ENCODE measurements around the gene PIP4P1.
"Not testable (repeated sequence)": the region's sequence is repeated elsewhere in the genome, so short reads cannot be mapped to it uniquely, and the experiment has no call there.

The PIP4P1 gene

DNA sequence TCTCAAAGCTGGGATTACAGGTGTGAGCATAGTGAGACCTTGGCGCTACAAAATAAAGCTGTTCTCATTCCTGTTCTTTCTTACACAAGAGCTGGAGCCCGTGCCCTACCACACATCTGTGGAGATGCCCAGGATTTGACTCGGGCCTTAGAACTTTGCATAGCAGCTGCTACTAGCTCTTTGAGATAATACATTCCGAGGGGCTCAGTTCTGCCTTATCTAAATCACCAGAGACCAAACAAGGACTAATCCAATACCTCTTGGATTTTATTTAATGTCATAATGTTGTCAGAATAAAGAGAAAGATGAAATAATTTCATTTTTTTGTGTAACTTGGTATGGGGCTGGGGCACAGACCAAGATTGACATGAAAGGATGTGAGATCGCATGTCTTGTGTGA lies 15.5 kb upstream of the PIP4P1 start:
- no peak for DNase-seq

DNA sequence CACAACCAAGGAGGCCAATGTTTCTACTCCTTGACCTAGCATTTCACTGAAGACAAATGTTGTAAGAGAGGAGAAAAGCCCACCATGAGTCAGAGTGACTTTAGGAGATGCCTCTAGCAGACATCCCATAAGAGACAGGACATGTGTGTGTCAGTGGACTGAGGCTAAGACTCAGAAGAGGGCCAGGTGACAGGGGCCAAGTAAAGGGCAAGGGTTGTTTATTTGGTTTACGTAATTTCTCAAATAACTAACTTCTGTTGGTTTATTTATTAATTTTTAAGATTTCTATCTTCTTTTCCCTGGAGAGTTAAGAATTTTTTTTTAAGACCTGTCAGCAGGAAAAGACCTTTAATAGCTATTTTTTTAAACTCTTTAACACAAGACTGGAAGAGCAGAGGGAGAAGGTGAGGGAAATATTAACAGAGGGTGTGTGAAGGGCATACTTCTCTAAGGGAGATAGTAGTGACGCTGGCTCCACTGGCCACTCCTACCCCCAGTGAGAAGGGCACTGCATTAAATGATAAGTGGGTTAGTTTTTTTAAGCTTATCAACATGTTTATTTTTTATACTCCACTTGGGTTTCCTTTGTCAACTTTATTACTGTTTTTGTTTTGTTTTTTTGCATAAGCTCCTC lies 11.4 kb upstream of the PIP4P1 start:
- no peak for DNase-seq

DNA sequence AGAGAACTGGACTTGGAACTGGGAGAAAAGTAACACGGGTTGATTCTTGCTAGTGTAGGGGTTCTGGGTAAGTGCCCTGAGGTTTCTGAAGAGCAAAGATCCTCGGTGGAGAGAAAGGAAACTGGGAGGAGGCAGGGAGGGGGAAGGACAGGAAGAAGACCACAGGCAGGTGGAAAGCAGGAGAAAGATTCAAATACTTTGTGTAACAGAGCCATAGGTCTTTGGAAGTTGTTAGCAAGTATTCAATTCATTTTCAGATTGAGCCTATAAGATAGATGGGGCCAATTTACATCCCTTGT lies 9.3 kb upstream of the PIP4P1 start:
- DNase-seq = no peak

DNA sequence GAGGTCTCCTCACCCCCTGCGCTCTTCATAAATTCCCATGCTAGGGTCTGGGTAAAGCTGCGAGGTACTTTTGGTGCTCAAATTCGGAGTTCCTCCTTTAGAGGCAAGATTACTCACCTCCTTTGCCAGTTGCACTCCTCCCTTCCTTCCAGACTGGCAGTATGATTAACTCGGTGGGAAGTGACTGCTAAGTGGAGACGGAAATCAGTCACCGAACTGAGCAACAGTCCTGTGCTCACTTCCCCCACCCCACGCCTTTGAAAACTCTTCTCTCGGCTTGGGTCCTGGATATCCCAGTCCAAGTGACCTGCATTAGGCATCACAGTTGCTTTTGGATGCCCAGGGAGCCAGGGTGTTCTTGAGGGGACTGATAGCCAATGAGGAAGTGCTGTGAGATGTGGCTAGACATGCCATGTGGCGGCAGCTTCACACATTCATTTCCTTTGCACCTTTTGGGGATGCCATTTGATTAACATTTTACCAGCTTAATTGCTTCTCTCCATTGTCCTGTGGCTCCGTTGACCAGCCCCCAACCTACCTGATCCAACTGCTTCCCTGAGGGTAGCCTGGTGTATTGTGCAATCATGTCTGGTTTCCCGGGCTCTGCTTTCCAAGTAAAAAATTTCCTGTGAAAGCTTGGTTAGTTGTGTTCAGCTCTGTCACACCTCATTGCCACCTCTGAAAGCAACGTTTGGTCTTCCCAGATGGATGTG lies 8.8 kb upstream of the PIP4P1 start:
- DNase-seq = peak; percentile 55

DNA sequence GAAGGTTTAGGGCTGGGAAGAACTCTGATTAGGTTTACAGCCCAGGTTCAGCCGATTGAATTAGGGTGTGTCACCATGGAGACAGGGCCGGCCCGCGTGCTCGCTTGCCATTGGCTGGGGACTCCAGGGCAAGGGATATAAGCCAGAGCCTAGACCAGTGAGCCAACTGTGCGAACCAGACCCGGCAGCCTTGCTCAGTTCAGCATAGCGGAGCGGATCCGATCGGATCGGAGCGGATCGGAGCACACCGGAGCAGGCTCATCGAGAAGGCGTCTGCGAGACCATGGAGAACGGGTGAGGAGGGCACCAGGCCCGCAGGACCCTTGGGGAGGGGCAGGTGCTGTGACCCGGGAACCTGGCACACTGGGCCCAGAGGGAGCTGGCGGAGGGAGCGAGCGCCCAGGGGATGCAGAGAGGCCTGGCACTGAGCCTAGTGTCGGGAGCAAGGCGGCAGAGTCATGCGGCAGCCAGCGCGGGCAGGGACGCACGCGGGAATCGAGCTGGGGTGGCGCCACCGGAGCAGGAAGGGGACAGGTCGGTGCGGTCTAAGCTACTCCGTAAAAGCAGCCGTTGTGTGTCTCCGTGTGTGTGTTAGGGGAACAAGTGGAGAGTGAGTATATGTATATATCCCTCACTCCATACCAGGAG lies 8.1 kb upstream of the PIP4P1 start, which contains the start of gene PNP:
Gene PNP, plus strand, starts transcription at position 165 of the 648 bp plus-strand sequence. Its CDS starts 119 bp downstream, at position 284.
- peak; percentile 85 for DNase-seq

DNA sequence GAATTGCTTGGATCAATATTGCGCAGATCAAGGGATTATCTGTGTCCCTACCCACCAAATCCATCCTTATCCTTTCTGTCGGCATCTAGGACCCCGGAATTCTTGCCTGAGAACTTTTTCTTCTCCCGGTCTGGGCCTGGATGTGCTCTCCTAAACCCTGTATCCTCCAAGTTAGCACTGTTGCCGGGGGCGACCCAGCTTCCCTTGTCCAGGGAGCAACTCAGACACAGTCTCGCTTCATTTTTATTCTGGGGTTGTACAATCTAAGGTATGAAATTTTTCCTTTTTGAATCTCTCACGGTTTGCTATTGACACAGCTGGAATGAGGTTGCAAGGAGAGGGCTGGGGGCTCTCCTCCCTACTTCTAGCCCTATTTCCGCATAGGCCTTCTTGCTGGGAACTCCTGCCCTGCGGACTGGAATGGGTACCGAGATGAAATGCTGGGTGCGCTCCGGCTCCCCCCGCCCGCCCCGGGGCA lies 7.6 kb upstream of the PIP4P1 start:
- DNase-seq = peak; percentile 6

DNA sequence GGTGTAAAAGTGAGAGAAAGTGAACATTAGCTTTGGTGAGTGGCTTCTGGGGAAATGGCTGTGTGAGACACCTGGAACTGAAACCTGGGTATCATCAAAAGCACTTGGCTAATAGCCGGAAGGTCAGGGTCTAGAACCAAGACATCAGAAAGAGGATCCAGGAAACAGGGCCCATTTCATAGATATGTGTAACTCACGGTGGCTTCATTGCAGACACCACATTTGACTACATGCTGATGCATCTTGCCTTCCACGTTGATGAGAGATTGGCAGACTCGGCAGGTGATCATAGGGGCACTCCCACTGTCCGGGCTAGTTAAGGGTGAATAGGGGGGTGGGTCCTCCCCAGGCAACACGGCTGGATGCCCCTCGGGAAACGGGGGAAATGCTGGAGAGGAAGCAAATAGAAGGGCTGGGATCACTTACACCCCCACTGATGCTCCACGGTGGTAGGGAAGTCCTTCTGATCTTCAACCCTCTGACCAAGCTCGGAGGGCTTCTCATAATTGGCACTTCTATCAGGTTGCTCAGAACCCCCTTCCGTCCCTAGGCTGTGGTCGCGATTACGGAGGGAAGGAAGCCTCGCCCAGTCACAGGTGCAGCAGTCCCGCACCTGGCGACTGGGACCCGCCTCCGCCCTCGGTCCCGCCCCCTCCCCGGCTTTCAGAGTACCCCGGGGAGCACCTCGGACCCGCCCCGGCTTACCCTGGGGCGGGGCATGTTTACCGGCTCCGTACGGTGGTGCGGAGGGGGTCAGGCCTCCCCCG lies 593 bp downstream of the PIP4P1 start:
- peak; percentile 3 for DNase-seq

DNA sequence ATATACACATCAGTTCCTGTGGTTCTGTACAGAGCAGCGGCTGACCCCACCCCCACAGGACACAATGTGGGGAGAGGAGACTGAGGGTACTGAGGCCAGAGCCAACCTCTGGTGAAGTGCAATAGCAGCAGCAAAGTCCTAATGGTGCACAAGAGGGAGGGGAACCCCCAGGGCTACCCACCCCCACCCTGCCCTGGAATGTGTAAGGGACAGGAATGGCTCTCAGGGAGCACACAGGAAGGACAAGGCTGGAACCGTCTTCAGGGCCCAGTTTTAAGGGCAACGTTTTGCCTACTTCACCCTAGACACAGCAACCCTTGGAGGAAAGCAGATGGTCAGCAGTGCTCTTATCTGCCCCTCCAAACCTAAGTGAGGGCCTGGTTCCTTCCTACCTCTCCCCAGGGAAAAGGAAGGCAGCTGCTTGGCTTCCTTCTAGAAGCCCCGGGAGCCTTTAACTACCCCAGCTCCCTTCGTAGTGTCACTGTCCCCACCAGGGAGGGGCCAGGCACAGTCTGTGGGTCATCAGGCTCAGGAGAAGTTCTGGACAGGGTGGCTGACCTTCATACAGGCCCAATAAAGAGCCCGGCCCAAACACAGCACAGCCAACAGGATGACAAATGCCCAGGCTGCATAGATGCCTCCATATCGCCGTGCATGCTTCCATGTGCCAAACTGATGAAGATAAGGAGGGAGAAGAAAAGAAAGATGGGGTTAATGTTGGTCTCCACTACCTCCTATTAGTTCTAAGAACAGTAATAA lies 3.0 kb downstream of the PIP4P1 start:
- DNase-seq = no peak

DNA sequence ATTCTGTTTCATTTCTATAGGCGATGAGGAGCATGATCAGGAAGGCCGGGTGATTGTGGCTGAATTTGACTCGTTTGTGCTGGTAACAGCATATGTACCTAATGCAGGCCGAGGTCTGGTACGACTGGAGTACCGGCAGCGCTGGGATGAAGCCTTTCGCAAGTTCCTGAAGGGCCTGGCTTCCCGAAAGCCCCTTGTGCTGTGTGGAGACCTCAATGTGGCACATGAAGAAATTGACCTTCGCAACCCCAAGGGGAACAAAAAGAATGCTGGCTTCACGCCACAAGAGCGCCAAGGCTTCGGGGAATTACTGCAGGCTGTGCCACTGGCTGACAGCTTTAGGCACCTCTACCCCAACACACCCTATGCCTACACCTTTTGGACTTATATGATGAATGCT lies 4.3 kb downstream of the PIP4P1 start:
- no peak for DNase-seq

DNA sequence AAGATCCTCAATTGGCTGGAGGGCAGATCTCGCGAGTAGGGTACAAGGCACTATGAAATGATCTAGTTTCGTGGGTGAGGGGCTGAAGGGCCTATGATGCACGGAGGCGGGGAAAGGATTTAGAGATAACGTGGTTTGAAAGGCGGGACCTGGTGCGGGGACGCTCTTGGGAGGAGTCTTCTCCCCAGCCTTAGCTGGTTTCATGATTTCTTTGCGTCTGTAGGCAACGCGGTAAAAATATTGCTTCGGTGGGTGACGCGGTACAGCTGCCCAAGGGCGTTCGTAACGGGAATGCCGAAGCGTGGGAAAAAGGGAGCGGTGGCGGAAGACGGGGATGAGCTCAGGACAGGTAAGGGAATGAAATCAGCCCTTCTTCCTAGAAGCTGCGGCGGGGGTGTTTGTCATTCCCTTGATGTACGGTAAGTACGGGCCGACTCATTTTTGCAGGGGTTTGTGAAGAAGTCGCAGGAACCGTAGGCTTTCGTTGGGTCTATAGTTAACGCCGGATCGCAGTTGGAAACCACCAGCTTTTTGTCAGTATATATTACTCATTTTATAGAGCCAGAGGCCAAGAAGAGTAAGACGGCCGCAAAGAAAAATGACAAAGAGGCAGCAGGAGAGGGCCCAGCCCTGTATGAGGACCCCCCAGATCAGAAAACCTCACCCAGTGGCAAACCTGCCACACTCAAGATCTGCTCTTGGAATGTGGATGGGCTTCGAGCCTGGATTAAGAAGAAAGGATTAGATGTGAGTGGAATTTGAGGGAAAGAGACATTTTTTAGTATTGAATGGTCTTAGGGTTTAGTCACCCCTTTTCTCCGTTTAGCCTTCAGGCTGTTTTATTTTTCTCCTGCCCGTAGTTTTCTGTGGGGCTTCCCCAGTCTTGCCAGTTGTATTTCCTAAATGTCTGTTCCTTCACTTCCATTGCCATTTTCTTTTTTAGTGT lies 5.6 kb downstream of the PIP4P1 start:
- DNase-seq = peak; percentile 17

DNA sequence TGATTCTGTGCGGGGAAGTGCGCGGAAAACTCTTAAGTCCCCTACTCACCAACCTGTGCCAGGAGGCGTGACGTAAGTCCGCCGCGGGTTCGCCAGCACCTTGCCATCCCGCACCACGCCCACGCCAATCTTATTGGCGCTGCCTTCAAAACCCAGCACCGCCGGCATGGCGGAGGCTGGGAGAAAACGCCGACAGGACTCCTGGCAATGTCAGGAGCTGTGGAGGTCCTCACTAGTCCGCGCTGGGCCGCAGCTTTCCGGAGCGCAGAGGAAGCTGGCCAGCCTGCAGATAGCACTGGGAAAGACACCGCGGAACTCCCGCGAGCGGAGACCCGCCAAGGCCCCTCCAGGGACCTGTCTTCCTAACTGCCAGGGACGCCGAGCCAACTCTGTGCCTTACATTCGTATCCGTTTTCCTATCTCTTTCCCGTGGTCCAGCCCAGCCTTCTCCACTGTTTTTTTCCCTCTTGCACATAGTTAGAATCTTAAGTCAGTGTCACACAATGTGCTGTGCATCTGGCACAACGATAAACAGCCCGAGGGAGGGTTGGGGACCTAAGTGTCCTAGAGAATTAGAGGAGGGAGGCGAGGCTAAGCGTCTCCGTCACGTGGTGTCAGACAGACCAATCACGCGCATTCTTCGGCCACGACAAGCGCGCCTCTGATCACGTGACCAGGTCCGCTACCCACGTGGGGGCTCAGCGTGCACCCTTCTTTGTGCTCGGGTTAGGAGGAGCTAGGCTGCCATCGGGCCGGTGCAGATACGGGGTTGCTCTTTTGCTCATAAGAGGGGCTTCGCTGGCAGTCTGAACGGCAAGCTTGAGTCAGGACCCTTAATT lies 6.5 kb downstream of the PIP4P1 start, which contains the start of the genes APEX1 and OSGEP:
Gene APEX1, plus strand, starts transcription at position 711 of the 839 bp plus-strand sequence. CDS start 420 bp downstream, outside the sequence.
Gene OSGEP, minus strand, starts transcription at position 297 of the 839 bp plus-strand sequence. Its CDS starts 129 bp downstream, at position 168.
- peak; percentile 99 for DNase-seq

DNA sequence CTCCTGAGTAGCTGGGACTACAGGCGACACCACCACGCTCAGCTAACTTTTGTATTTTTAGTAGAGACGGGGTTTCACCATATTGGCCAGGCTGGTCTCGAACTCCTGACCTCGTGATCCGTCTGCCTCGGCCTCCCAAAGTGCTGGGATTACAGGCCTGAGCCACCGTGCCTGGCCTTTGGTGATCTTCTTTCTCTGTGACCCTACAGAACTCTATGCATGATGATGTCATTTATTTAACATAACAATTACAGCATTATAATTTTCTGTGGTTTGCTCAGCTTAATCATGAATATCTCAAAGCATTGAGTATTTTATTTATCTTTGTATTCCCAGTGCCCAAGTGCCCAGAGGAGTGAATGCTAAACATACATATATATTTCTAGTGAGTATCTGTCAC lies 8.4 kb downstream of the PIP4P1 start:
- DNase-seq = not testable (repeated sequence)

DNA sequence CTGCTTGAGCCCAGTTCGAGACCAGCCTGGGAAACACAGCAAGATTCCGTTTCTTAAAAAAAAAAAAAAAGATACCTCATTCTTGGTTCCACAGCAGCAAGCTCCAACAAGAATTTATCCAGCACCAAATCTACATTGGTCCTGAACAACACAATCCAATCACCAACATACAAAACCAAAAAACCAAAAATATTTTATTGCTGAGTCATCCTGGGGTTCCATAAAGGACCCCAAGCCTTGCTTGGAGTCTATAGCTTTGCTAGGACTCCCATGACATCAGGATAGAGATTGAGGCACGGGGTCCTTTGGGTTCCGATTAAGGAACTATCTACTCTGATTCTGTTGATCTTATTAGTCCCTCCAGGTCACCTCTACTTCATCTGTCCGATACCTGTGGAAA lies 14.3 kb downstream of the PIP4P1 start:
- no peak for DNase-seq

DNA sequence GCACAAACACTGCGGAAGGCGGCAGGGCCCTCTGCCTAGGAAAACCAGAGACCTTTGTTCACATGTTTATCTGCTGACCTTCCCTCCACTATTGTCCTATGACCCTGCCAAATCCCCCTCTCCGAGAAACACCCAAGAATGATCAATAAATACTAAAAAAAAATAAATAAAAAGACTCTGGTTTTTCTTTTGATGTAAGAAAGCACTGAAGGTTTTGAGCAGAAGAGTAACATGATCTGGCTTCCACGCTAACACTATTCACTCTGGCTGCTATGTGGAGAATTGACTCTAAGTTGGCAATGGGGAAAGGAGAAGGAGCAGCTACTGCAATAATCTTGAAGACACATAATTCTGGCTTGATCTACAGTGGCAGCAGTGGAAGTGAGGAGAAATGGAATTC lies 17.6 kb downstream of the PIP4P1 start:
- DNase-seq = not testable (repeated sequence)

DNA sequence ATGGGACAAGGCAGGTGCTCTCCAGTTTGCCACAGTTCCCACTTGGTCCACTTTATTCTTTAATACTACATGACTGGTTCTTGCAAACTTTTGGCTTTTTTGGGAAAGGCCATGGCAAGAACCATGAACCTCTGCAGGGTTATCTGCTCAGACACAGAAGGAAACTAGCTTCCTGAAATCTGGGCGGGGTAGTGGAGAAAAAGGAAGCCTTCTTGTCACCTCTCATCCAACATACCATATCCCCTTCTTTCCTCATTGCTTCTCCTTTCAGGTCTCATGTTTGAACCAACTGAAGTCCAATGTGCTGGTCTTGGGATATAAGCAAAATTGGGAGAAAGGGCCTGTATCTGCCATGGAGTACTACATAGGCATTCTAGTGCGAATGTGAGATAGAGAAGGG lies 19.8 kb downstream of the PIP4P1 start:
- no peak for DNase-seq

DNA sequence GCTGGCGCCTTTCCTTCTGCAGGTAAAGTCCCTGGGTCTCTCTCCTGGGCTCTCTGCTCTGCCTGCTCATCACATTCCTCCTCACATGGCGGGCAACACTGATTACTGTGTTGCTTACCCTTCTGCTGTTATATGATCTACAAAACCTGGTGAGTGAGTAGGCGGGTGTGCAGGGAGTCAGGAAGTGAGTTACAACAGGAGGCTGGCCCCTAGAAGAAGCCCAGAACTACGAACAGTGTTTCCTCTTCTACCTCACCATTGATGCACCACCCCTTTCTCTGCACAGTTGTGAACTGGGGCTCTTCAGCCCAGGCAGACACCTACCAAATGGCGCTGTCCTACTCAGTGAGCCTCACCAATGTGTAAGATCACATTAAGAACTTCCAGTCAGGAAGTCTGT lies 20.4 kb downstream of the PIP4P1 start:
- no peak for DNase-seq

DNA sequence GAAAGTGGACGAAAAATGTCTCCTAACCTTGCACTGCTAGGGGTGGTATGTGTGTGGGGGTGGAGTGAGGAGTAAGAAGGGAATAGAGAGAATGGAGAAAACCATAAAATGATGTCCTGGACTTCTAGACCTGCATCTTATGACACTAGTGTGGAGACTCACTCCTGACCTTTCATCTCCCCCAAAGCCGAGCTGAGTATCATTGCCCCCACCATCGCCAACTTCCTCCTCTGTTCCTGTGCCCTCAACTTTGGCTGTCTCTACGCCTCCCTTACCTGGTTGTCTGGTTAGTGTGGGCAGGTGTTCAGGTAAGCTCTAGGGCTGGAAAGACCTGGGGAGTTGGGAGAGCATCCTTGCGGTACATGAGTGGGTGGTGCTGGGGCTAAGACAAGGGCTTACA lies 20.8 kb downstream of the PIP4P1 start:
- no peak for DNase-seq

DNA sequence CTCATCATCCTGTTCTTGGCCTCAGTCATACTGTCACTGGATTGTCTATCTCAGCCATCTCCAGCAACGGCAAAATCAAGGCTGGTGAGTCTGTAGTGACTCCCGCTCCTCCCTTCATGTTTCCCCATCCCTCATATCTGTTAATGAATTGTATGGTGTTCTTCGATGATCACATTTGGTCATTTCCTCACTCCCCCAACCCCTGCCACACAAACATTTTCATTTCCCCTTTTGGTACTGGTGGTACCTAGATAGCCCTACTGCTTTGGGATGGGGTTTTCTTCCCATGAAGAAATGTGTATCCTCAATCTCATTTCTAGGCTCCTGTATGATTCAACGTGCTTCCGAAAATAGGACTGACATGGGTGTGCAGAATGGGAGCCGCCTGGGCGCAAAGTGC lies 22.6 kb downstream of the PIP4P1 start:
- DNase-seq = no peak

DNA sequence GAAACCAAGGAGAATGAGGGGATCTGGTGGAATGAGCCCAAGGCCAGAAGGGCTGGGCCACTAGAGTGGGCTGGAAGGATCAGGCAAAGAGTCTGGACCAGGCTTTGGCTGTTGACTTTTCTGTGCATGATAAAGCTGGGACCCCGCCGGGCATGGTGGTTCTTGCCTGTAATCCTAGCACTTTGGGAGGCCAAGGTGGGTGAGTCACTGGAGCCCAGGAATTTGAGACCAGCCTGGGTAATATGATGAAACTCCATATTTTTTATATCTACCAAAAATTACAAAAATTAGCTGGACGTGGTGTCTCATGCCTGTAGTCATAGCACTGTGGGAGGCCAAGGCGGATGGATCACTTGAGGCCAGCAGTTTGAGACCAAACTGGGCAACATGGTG lies 24.9 kb downstream of the PIP4P1 start:
- peak; percentile 91 for DNase-seq
